Measurements from ENCODE around the gene CSF1R.

GRCh38 chr5:150062216-150062922 lies 24.0 kb downstream of the CSF1R start:
- TF ChIP-seq, protein P1, sequence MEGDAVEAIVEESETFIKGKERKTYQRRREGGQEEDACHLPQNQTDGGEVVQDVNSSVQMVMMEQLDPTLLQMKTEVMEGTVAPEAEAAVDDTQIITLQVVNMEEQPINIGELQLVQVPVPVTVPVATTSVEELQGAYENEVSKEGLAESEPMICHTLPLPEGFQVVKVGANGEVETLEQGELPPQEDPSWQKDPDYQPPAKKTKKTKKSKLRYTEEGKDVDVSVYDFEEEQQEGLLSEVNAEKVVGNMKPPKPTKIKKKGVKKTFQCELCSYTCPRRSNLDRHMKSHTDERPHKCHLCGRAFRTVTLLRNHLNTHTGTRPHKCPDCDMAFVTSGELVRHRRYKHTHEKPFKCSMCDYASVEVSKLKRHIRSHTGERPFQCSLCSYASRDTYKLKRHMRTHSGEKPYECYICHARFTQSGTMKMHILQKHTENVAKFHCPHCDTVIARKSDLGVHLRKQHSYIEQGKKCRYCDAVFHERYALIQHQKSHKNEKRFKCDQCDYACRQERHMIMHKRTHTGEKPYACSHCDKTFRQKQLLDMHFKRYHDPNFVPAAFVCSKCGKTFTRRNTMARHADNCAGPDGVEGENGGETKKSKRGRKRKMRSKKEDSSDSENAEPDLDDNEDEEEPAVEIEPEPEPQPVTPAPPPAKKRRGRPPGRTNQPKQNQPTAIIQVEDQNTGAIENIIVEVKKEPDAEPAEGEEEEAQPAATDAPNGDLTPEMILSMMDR (IDR thresholded peaks at IDR 0.05; ENCODE audit: low read depth, low read length, missing input control): no peak
- TF ChIP-seq RAD21 (IDR thresholded peaks at IDR 0.05) (no peak), GABPA (IDR thresholded peaks at IDR 0.05 in 1 of 2, conservative IDR thresholded peaks at IDR 0.05 in 1 of 2) (no peak), MAX (IDR thresholded peaks at IDR 0.05) (no peak), TAF1 (conservative IDR thresholded peaks at IDR 0.05) (no peak), ATF3 (IDR thresholded peaks at IDR 0.05) (no peak), YY1 (IDR thresholded peaks at IDR 0.05) (no peak)
- TF ChIP-seq, protein P2, sequence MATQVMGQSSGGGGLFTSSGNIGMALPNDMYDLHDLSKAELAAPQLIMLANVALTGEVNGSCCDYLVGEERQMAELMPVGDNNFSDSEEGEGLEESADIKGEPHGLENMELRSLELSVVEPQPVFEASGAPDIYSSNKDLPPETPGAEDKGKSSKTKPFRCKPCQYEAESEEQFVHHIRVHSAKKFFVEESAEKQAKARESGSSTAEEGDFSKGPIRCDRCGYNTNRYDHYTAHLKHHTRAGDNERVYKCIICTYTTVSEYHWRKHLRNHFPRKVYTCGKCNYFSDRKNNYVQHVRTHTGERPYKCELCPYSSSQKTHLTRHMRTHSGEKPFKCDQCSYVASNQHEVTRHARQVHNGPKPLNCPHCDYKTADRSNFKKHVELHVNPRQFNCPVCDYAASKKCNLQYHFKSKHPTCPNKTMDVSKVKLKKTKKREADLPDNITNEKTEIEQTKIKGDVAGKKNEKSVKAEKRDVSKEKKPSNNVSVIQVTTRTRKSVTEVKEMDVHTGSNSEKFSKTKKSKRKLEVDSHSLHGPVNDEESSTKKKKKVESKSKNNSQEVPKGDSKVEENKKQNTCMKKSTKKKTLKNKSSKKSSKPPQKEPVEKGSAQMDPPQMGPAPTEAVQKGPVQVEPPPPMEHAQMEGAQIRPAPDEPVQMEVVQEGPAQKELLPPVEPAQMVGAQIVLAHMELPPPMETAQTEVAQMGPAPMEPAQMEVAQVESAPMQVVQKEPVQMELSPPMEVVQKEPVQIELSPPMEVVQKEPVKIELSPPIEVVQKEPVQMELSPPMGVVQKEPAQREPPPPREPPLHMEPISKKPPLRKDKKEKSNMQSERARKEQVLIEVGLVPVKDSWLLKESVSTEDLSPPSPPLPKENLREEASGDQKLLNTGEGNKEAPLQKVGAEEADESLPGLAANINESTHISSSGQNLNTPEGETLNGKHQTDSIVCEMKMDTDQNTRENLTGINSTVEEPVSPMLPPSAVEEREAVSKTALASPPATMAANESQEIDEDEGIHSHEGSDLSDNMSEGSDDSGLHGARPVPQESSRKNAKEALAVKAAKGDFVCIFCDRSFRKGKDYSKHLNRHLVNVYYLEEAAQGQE (IDR thresholded peaks at IDR 0.05): no peak
